Measurements from ENCODE around the gene ANKH. TPM values are rescaled to one million over a fixed set of nuclear protein-coding genes. Genes with fewer than 3 reads are reported as not detected.

The ANKH gene
- total and polyA plus RNA-seq, 10 of the 15 experiments (the other 5 are each of a cell fraction or from before 2014, with no cell fraction given) = 2.1 to 43.9 (median 14.4) TPM

- H3K27me3 ChIP-seq (replicated peaks in 1 of 2; ENCODE audit: control insufficient read depth in 2 of 2, insufficient read depth in 2 of 2, low read length in 1 of 2) = no peaks in the 10 kb centered on the region
- intact Hi-C loops (cut with micrococcal nuclease; ENCODE audit: unreplicated experiment) = no loop called here
- H3K9me3 ChIP-seq (replicated peaks; ENCODE audit: control insufficient read depth, insufficient read depth, low read length) = no peaks in the 10 kb centered on the region
- ChIA-PET CTCF (no interaction called here), SMC1A (ENCODE audit: uncharacterized antibody, unreplicated experiment) (interaction anchor here (0.6 to 1.3 kb wide), 2 partner anchors 10 to 122 kb away, joined by 4 to 6 read pairs; no protein-coding TSS in a partner anchor), POLR2A (no interaction called here), RAD21 (ENCODE audit: unreplicated experiment) (no interaction called here)
- TF ChIP-seq, protein P1, sequence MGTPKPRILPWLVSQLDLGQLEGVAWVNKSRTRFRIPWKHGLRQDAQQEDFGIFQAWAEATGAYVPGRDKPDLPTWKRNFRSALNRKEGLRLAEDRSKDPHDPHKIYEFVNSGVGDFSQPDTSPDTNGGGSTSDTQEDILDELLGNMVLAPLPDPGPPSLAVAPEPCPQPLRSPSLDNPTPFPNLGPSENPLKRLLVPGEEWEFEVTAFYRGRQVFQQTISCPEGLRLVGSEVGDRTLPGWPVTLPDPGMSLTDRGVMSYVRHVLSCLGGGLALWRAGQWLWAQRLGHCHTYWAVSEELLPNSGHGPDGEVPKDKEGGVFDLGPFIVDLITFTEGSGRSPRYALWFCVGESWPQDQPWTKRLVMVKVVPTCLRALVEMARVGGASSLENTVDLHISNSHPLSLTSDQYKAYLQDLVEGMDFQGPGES (IDR thresholded peaks at IDR 0.05) = no peak
- TF ChIP-seq, protein P2, sequence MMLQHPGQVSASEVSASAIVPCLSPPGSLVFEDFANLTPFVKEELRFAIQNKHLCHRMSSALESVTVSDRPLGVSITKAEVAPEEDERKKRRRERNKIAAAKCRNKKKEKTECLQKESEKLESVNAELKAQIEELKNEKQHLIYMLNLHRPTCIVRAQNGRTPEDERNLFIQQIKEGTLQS (IDR thresholded peaks at IDR 0.05; ENCODE audit: borderline replicate concordance, extremely low read depth, low read depth, low read length) = no peak
- TF ChIP-seq CBFB (IDR thresholded peaks at IDR 0.05; ENCODE audit: low read depth) (no peak), CREB1 (IDR thresholded peaks at IDR 0.05; ENCODE audit: low read depth) (no peak), CTCF (IDR thresholded peaks at IDR 0.05 in 2 of 3, conservative IDR thresholded peaks at IDR 0.05 in 1 of 3; ENCODE audit: control insufficient read depth in 2 of 3, extremely low read depth in 1 of 3, insufficient read depth in 1 of 3, low read depth in 3 of 3, low read length in 3 of 3) (no peak), NFYA (IDR thresholded peaks at IDR 0.05; ENCODE audit: borderline replicate concordance, low read depth, low read length) (no peak), MYC (IDR thresholded peaks at IDR 0.05; ENCODE audit: insufficient read depth, insufficient read length, insufficient replicate concordance, low read length, severe bottlenecking) (no peak), SPI1 (IDR thresholded peaks at IDR 0.05; ENCODE audit: borderline replicate concordance, insufficient read depth, low read depth, low read length) (no peak), KDM1A (IDR thresholded peaks at IDR 0.05; ENCODE audit: borderline replicate concordance) (no peak), SRF (IDR thresholded peaks at IDR 0.05; ENCODE audit: low read depth in 2 of 2, low read length in 2 of 2) (no peak), SP1 (IDR thresholded peaks at IDR 0.05; ENCODE audit: low read depth, low read length) (no peak)
- TF ChIP-seq, protein P3, sequence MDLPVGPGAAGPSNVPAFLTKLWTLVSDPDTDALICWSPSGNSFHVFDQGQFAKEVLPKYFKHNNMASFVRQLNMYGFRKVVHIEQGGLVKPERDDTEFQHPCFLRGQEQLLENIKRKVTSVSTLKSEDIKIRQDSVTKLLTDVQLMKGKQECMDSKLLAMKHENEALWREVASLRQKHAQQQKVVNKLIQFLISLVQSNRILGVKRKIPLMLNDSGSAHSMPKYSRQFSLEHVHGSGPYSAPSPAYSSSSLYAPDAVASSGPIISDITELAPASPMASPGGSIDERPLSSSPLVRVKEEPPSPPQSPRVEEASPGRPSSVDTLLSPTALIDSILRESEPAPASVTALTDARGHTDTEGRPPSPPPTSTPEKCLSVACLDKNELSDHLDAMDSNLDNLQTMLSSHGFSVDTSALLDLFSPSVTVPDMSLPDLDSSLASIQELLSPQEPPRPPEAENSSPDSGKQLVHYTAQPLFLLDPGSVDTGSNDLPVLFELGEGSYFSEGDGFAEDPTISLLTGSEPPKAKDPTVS (IDR thresholded peaks at IDR 0.05; ENCODE audit: low read depth, low read length) = no peak
- WGBS (ENCODE audit: insufficient coverage, insufficient replicate concordance, low lambda C conversion rate, missing lambda C conversion rate) = 90% methylated on average over 12 of the region's 12 CpGs
- no peak for ATAC-seq
- no peak overlapping the region for H3K4me3 ChIP-seq
- no peak overlapping the region for H3K4me2 ChIP-seq (ENCODE audit: control insufficient read depth, insufficient read depth)
- no peaks in the 10 kb centered on the region for H4K20me1 ChIP-seq (ENCODE audit: control insufficient read depth, insufficient read depth)
- DNase-seq (ENCODE audit: low read depth, low spot score) = no peak
- H3K79me2 ChIP-seq (ENCODE audit: control insufficient read depth, insufficient read depth, low read length) = no peaks in the 10 kb centered on the region
- no peak overlapping the region for H2AFZ ChIP-seq (ENCODE audit: control insufficient read depth, low read depth, low read length)
- no peak for FAIRE-seq
- no TSS peak for BruUV-seq (replicated peaks)
- H3K36me3 ChIP-seq (ENCODE audit: control insufficient read depth in 2 of 2, insufficient read depth in 2 of 2, low read length in 1 of 2) = no peaks in the 10 kb centered on the region
- in situ Hi-C loops (cut with MboI) = no loop called here
- no peaks in the 10 kb centered on the region for H3K4me1 ChIP-seq (ENCODE audit: control insufficient read depth, insufficient read depth, low read length)
- H3K9ac ChIP-seq (ENCODE audit: control insufficient read depth, insufficient read depth, low read length) = no peak overlapping the region
- H3K27ac ChIP-seq (ENCODE audit: control insufficient read depth, insufficient read depth) = no peak overlapping the region
These were observed 41.2 kb downstream of the ANKH start for GRCh38 chr5:14830210-14831005.

All from GM12878 (cell line).